Gastroesophageal sphincter (tissue), 4 donors: ENCODE data around the gene ZFR. TPM values are rescaled to one million over a fixed set of nuclear protein-coding genes. Genes with fewer than 3 reads are reported as not detected.

Experiments
- ATAC-seq: fragments of 150-250 bp; one replicate; pipeline ENCODE4 v1.9.1; 2016; ENCODE audit warnings: mild to moderate bottlenecking, moderate library complexity
- H3K27ac ChIP-seq, 4 donors: fragments of 200-600 bp; sonication (generic) in 3 of 4; 1 replicate in 3 of 4; 2 replicates in 1 of 4; pipeline ENCODE4 v1.5.1; 2016 to 2019
- H3K27me3 ChIP-seq: fragments of 200-600 bp; sonication (generic); one replicate; pipeline ENCODE4 v1.5.1; 2019
- H3K36me3 ChIP-seq, 2 donors: fragments of 200-600 bp; sonication (generic); one replicate each; pipeline ENCODE4 v1.5.1; 2019; ENCODE audit warnings: control low read depth in 1 of 2
- H3K4me1 ChIP-seq, 3 donors: fragments of 200-600 bp; sonication (generic); 1 replicate in 2 of 3; 2 replicates in 1 of 3; pipeline ENCODE4 v1.5.1; 2016 to 2019; ENCODE audit warnings: control low read depth in 2 of 3
- H3K4me3 ChIP-seq, 2 donors: fragments of 200-600 bp; sonication (generic); one replicate each; pipeline ENCODE4 v1.5.1; 2019; ENCODE audit warnings: mild to moderate bottlenecking in 1 of 2, moderate library complexity in 1 of 2
- H3K9me3 ChIP-seq, 3 donors: fragments of 200-600 bp; sonication (generic); one replicate each; pipeline ENCODE4 v1.5.1; 2017 to 2019; ENCODE audit warnings: control low read depth in 2 of 3
- EP300 ChIP-seq: sonication (generic); formaldehyde crosslinking; IDR thresholded peaks from one replicate; pipeline ENCODE4 v1.6.1; 2017; ENCODE audit warnings: antibody characterized with exemption, mild to moderate bottlenecking
- POLR2A ChIP-seq, 2 donors: fragments of 450-650 bp; IDR thresholded peaks; one replicate each; pipeline ENCODE4 v1.6.1; 2017; ENCODE audit warnings: antibody characterized with exemption in 2 of 2, mild to moderate bottlenecking in 2 of 2, moderate library complexity in 1 of 2
- POLR2AphosphoS5 ChIP-seq: sonication (generic); formaldehyde crosslinking; IDR thresholded peaks from one replicate; pipeline ENCODE4 v1.6.1; 2017; ENCODE audit warnings: antibody characterized with exemption
- WGBS, 2 donors: methylation state at CpG; one replicate each; pipeline ENCODE4 v1.1.5; 2018; ENCODE audit warnings: low coverage in 1 of 2; 5-methylcytosine and 5-hydroxymethylcytosine counted together
- total RNA-seq, 4 donors: library from RNA; depleted of rRNA; stranded (reverse); fragments of >200 nt; gene quantifications; one replicate each; pipeline ENCODE4 v1.1.0, GENCODE V29; 2016
- TF ChIP-seq, protein P1 (sequence below), 4 experiments: fragments of 200-600 bp in 2 of 4; fragments of 450-650 bp in 2 of 4; sonication (generic) in 1 of 4; IDR thresholded peaks; one replicate each; pipeline ENCODE4 v1.5.1; 2017 to 2019; ENCODE audit warnings: antibody characterized with exemption in 4 of 4, mild to moderate bottlenecking in 2 of 4, moderate library complexity in 2 of 4

Gene ZFR
- total RNA-seq, 4 donors from 2014 or later, result 92.9 to 108 (median 100) TPM

DNA sequence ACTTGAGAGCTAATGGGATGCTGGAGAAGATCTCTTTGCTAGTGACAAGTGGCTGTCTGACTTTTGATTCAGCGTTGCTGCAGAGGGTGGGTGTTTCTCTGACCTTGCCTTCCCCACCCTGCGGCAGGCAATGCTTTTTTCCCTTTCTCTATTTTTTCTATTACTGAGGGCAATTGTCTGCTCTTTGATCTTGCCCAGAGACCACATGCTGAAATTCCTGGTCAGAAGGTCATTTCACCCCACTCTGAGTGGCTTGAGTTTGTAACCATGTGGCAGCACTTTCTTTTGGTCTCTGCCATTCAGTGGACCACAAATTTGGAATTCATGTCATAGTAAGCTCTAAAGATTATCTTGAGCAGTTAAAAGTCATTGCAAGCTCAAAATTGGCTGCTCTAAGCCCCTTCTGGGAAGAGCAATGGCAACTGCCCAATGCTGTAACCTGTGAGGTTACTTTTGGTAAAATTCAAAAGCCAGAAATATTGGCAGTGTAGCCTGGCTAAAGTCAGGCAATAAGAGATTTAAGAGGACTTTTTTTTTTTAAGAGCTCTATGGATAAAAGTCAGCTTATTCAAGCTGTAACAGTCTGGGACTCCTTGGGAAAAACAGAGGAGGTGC lies 101.4 kb downstream of the ZFR start:
- 85 to 100% methylated on average over 2 of the region's 2 CpGs for WGBS, 2 donors
- H3K36me3 ChIP-seq, result no peaks in the 10 kb centered on the region
- H3K27ac ChIP-seq, result no peak overlapping the region
- no peak for TF ChIP-seq POLR2A (IDR thresholded peaks at IDR 0.05)
- TF ChIP-seq, protein P1, sequence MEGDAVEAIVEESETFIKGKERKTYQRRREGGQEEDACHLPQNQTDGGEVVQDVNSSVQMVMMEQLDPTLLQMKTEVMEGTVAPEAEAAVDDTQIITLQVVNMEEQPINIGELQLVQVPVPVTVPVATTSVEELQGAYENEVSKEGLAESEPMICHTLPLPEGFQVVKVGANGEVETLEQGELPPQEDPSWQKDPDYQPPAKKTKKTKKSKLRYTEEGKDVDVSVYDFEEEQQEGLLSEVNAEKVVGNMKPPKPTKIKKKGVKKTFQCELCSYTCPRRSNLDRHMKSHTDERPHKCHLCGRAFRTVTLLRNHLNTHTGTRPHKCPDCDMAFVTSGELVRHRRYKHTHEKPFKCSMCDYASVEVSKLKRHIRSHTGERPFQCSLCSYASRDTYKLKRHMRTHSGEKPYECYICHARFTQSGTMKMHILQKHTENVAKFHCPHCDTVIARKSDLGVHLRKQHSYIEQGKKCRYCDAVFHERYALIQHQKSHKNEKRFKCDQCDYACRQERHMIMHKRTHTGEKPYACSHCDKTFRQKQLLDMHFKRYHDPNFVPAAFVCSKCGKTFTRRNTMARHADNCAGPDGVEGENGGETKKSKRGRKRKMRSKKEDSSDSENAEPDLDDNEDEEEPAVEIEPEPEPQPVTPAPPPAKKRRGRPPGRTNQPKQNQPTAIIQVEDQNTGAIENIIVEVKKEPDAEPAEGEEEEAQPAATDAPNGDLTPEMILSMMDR (IDR thresholded peaks at IDR 0.05), result no peak
- no peak for TF ChIP-seq EP300
- TF ChIP-seq POLR2AphosphoS5, result no peak
- H3K4me1 ChIP-seq, result no peaks in the 10 kb centered on the region
- no peak overlapping the region for H3K4me3 ChIP-seq
- H3K27me3 ChIP-seq, result no peaks in the 10 kb centered on the region
- ATAC-seq, result no peak
- peaks cover 0 to 11% (median 0%) of the 10 kb centered on the region in 3 donors for H3K9me3 ChIP-seq

DNA sequence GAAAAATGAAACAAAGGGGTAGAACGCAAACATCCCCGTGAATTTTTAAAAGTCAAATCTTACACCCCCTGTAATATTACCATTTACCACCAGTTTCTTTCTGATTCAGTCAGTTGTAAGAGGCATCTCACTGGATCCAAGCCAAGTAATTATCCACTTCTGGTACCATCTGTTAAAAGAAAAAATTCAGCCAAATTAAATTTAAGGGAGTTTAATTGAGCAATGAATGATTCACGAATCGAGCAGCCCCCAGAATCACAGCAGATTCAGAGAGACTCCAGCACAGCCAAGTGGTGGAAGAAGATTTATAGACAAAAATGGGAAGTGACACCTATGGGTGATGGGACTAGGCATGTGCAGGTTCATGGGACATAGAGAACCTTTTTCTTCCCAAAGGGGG lies 101.9 kb downstream of the ZFR start:
- no peak for ATAC-seq
- H3K27ac ChIP-seq, result no peak overlapping the region
- no peaks in the 10 kb centered on the region for H3K4me1 ChIP-seq
- peaks cover 0 to 11% (median 0%) of the 10 kb centered on the region in 3 donors for H3K9me3 ChIP-seq
- TF ChIP-seq POLR2AphosphoS5 (no peak), POLR2A (IDR thresholded peaks at IDR 0.05) (no peak), EP300 (no peak)
- TF ChIP-seq, protein P1 (IDR thresholded peaks at IDR 0.05), result no peak
- no peaks in the 10 kb centered on the region for H3K27me3 ChIP-seq
- 48 to 61% methylated on average over 4 of the region's 4 CpGs for WGBS, 2 donors
- H3K4me3 ChIP-seq, result no peak overlapping the region
- H3K36me3 ChIP-seq, result no peaks in the 10 kb centered on the region

DNA sequence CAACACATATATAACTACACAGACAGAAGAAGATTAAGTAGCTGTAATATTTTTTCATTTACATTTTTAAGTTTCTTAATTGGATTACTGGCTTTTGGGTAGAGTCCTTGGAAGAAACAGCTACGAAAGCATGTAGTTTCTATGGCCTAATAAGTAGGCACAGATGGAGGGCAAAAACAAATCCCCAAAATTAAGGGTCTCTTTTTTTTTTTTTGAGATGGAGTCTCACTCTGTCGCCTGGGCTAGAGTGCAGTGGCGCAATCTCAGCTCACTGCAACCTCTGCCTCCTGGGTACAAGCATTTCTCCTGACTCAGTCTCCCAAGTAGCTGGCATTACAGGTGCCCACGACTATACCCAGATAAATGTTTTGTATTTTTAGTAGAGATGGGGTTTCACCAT lies 104.7 kb downstream of the ZFR start:
- no peaks in the 10 kb centered on the region for H3K36me3 ChIP-seq
- peaks cover 0 to 11% (median 0%) of the 10 kb centered on the region in 3 donors for H3K9me3 ChIP-seq
- no peaks in the 10 kb centered on the region for H3K4me1 ChIP-seq
- H3K4me3 ChIP-seq, result no peak overlapping the region
- no peaks in the 10 kb centered on the region for H3K27me3 ChIP-seq
- TF ChIP-seq EP300 (no peak), POLR2A (IDR thresholded peaks at IDR 0.05) (no peak), POLR2AphosphoS5 (no peak)
- TF ChIP-seq, protein P1 (IDR thresholded peaks at IDR 0.05), result no peak
- H3K27ac ChIP-seq, result no peak overlapping the region
- no peak for ATAC-seq
- 60 to 71% methylated on average over 4 of the region's 4 CpGs for WGBS, 2 donors

DNA sequence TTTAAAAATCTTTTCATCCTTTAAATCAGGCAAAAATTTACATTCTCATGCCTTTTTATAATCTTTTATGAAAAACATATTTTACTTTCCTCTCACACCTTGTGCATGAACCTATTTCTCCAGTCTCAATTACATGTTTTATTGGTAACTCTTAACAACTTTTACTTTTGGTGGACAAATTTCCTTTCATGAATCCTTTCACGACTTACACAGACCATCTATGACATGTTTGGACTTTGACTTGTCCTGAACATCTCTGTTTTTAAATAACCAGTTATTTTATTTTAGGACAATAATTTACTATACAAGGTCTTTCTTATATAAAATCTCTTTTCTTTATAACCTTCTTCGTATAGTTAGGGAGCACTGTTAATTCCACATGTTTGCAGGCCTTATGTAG lies 105.3 kb downstream of the ZFR start:
- Histone ChIP-seq H3K4me3 (no peak overlapping the region), H3K27ac (no peak overlapping the region), H3K27me3 (no peaks in the 10 kb centered on the region), H3K36me3 (no peaks in the 10 kb centered on the region), H3K4me1 (no peaks in the 10 kb centered on the region), H3K9me3 (peaks cover 0 to 11% (median 0%) of the 10 kb centered on the region in 3 donors)
- no peak for ATAC-seq
- WGBS, 2 donors, result 78% methylated on average over 2 of the region's 2 CpGs
- TF ChIP-seq, protein P1 (IDR thresholded peaks at IDR 0.05), result no peak

DNA sequence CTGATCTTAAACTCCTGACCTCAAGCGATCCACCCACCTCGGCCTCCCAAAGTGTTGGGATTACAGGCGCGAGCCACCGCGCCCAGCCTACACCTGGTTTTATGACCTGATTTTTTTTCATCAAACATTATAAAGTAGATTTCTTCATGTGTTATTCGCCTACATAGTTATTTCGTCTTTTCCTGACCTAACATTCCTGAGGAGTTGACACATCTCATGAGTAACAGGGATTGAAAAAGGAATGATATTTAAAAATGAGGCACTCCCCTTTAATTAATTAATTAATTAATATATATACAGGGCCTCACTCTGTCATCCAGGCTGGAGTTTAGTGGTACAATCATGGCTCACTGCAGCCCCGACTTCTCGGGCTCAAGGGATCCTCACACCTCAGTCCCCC lies 111.6 kb downstream of the ZFR start:
- no peaks in the 10 kb centered on the region for H3K36me3 ChIP-seq
- H3K27me3 ChIP-seq, result no peaks in the 10 kb centered on the region
- TF ChIP-seq POLR2AphosphoS5 (no peak), EP300 (no peak), POLR2A (IDR thresholded peaks at IDR 0.05) (no peak)
- TF ChIP-seq, protein P1 (IDR thresholded peaks at IDR 0.05), result no peak
- H3K4me3 ChIP-seq, result no peak overlapping the region
- no peak overlapping the region for H3K27ac ChIP-seq
- ATAC-seq, result no peak
- 85 to 94% methylated on average over 4 to 10 of the region's 10 CpGs for WGBS, 2 donors
- H3K9me3 ChIP-seq, result no peaks in the 10 kb centered on the region
- H3K4me1 ChIP-seq, result peaks cover 0 to 19% (median 0%) of the 10 kb centered on the region in 3 donors
